Activated T-helper 9 cell treated with anti-CD3 and anti-CD28 coated beads, Interleukin-2, amount 50 U/mL, for 16 hours (primary cell): ENCODE data around the gene NPIPB6.
A peak's percentile ranks its signal among the peaks of the same experiment; 100 is the strongest.
"Not testable (repeated sequence)": the region's sequence is repeated elsewhere in the genome, so short reads cannot be mapped to it uniquely, and the experiment has no call there.

ENCODE experiments used
- DNase-seq: peaks from one replicate; pipeline ENCODE4 v3.0.0-alpha.2; 2020; ENCODE audit warnings: low read depth

The NPIPB6 gene

GRCh38 chr16:28363408-28363807, at the start of gene NPIPB6:
NPIPB6 (minus strand) TSS chr16:28363508; CDS start chr16:28362822, 686 bp downstream.
- not testable (repeated sequence) for DNase-seq

GRCh38 chr16:28403220-28404072, 40.1 kb upstream of the NPIPB6 start, which contains the start of gene EIF3CL:
EIF3CL (minus strand) TSS chr16:28403841; CDS start chr16:28403618, 223 bp downstream.
- DNase-seq: not testable (repeated sequence)

- DNase-seq: not testable (repeated sequence)
These were observed 28.7 kb upstream of the NPIPB6 start for GRCh38 chr16:28392054-28392453.

DNA sequence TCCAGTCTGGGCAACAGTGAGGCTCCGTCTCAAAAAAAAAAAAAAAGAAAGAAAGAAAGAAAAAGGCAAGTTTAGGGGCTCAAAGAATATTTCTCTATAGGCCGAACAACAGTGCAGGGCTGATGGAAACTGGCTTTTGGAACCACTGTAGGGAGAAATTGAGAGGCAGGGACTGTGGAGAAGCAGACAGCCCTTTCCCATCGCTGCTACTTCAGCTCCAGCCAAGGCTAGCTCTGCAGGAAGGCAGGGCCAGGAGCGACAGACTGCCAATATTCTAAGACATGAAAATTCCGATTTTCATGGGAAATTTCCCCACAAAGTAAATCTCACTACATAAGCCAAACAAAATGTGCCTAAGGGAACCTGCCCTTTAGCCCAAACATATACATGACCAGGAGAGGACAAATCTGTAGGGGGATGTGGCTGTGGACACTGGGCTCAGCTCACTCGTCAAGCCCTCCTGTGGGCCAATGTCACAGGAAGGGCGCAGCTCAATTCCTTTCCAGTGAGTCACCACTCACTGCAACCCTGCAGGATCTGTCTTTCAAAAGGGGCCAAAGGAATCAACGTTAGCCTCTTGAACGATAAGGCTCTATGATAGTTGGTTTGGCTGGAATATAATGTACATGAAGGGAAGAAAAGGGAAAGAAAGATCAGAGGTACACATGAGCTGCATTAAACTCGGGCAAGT, 19.0 kb upstream of the NPIPB6 start:
- not testable (repeated sequence) for DNase-seq

- not testable (repeated sequence) for DNase-seq
These were observed 14.5 kb upstream of the NPIPB6 start for GRCh38 chr16:28377822-28378221.

- not testable (repeated sequence) for DNase-seq
These were observed 13.9 kb upstream of the NPIPB6 start for GRCh38 chr16:28377108-28377625.

- not testable (repeated sequence) for DNase-seq
These were observed 11.8 kb upstream of the NPIPB6 start for GRCh38 chr16:28375115-28375514.

- not testable (repeated sequence) for DNase-seq
These were observed 11.0 kb upstream of the NPIPB6 start for GRCh38 chr16:28374281-28374680.

DNA sequence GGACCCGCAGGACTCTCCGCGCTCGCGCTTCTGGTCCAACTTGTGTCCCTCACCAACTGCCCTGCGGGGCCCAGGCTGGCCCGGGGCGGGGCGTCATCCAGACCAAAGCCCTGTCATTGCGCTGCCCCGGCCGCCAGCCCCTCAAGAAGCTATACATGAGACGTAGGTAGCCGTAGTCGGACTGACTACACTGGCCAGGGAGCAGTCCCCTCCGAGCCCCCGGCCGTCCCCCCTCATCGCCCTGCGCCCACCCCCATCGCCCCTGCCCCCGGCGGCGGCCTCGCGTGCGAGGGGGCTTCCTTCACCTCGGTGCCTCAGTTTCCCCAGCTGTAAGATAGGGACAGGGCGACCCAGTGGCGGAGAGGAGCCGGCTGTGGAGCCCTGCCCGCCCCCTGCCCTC, 4.6 kb upstream of the NPIPB6 start:
- not testable (repeated sequence) for DNase-seq

DNA sequence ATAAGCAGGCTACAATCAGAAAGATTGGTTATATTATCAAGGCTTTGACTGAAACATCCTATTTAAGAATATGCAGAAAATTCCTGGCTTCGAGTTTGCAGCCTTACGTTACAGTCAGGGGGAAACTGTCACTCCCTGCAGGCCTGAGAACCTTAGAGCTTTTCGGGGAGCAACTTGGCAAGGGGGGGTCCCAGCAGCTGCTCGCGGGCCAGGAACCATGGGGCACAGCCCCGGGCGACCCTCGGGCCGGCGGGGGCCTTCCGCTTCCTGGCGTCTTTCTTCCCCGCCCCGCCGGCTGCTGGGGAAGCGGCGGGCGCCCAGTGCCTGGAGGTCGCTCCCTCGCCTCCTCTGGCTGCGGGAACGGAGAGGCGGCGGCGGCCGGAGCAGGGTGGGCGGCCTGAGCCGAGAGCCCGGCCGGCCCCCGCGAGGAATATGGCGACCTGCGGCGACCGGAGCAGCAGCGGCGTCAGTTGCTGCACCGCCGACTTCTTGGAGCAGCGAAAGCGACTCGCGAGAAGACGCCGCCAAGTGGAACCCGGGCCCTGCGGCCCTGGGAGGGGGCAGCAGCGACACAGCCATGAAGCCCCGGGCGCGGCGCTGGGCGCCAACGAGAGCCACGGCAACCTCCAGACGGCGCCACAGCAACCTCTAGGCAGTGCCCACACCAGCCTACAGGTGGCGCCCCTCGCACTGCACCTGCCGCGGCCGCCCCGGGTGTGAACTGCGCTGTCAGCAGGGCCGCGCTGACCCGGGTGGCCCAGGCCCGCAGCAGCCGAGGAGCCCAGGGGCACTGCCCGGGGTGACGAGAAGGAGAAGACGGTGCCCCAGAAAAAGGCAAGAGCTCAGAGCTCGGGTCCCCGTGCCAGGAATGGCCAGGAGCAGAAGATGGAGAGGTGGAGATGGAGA, 1.2 kb upstream of the NPIPB6 start:
- DNase-seq: not testable (repeated sequence)

GRCh38 chr16:28362600-28362999, 708 bp downstream of the NPIPB6 start:
- DNase-seq: not testable (repeated sequence)

DNA sequence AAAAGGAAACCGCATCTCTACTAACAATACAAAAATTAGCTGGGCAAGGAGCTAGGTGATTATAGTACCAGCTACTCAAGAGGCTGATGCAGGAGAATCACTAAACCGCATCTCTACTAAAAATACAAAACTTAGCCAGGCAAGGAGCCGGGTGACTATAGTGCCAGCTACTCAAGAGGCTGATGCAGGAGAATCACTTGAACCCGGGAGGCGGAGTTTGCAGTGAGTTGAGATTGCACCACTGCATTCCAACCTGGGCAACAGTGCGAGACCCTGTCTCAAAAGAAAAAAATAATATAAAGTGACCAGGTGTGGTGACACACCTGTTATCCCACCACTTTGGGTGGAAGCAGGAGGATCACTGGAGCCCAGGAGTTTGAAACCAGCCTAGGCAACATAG, 25.1 kb downstream of the NPIPB6 start:
- not testable (repeated sequence) for DNase-seq

DNA sequence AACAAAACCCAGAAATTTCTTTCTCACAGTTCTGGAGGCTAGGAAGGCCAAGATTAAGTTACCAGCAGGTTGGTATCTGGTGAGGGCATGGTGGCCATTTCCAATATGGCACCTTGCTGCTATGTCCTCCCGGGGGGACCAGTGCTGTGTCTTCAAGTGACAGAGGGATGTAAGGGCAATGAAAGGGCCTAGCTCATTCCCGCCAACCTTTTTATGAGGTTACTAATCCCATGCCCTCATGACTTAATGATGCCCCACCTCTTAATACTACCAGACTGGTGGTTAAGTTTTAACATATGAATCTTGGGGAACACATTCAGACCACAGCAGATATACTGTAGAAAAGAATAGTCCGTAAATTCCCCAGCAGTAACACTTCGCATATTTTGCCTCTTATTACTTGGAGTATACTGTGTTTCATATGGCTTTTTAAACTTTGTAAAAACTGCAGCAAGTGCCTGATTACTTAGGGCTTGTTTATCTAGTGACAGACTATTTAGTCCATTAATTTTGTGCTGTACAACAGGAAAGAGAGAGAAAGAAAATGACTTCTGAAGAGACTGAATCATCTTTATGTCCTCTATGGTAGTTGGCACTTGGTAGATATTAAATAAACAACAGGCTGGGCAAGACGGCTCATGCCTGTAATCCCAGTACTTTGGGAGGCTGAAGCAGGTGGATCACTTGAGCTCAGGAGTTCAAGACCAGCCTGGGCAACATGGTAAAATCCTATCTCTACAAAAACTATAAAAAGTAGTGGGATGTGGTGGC, 26.2 kb downstream of the NPIPB6 start:
- DNase-seq: not testable (repeated sequence)

DNA sequence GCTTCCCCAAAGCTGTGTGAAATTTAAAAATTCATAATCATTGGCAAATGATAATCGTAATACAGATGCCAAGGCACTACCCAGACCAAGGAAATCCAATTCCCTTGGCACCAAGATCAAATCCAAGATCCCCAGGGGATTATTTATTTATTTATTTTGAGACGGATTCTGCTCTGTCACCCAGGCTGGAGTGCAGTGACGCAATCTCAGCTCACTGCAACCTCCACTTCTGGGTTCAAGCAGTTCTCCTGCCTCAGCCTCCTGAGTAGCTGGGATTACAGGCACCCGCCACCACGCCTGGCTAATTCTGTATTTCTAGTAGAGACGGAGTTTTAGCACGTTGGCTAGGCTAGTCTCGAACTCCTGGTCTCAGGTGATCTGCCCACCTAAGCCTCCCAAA, 27.6 kb downstream of the NPIPB6 start:
- not testable (repeated sequence) for DNase-seq

GRCh38 chr16:28332632-28333031, 30.7 kb downstream of the NPIPB6 start:
- not testable (repeated sequence) for DNase-seq

GRCh38 chr16:28330981-28331380, 32.3 kb downstream of the NPIPB6 start:
- DNase-seq: not testable (repeated sequence)

GRCh38 chr16:28330232-28330631, 33.1 kb downstream of the NPIPB6 start:
- DNase-seq: not testable (repeated sequence)

- peak; percentile 51 for DNase-seq
These were observed 36.3 kb downstream of the NPIPB6 start for GRCh38 chr16:28326881-28327610.

DNA sequence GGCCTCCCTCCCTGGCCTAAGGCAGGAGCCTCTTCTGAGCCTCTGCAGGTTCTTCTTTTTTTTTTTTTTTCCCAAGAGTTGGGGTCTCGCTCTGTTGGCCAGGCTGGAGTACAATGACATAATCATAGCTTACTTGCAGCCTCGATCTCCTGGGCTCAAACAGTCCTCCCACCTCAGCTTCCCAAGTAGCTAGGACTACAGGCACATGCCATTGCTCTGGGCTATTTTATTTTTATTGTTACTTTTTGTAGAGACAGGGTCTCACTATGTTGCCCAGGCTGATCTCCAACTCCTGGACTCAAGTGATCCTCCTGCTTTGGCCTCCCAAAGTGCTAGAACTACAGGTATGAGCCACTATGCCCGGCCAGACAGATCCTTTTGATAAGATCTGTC, 38.4 kb downstream of the NPIPB6 start:
- no peak for DNase-seq

GRCh38 chr16:28324235-28324886, 38.9 kb downstream of the NPIPB6 start:
- DNase-seq: no peak
